Parathyroid adenoma (tissue), 2 donors: ENCODE data around the gene IPCEF1.

Experiments
- H2AFZ ChIP-seq: fragments of 300-600 bp; sonication (generic); one replicate; pipeline ENCODE4 v1.7.0; 2017; ENCODE audit warnings: antibody characterized with exemption, mild to moderate bottlenecking
- H3K27ac ChIP-seq: fragments of 300-600 bp; sonication (generic); one replicate; pipeline ENCODE4 v1.7.0; 2017
- H3K27me3 ChIP-seq: fragments of 300-600 bp; sonication (generic); one replicate; pipeline ENCODE4 v1.7.0; 2017; ENCODE audit warnings: low read length; ENCODE audit not compliant: control insufficient read depth, insufficient read depth
- H3K36me3 ChIP-seq: fragments of 300-600 bp; sonication (generic); one replicate; pipeline ENCODE4 v1.7.0; 2017; ENCODE audit warnings: low read length; ENCODE audit not compliant: control insufficient read depth, insufficient read depth
- H3K4me1 ChIP-seq: fragments of 300-600 bp; sonication (generic); one replicate; pipeline ENCODE4 v1.7.0; 2017; ENCODE audit warnings: control low read depth
- H3K4me2 ChIP-seq: fragments of 300-600 bp; sonication (generic); one replicate; pipeline ENCODE4 v1.7.0; 2017; ENCODE audit warnings: low read length
- H3K4me3 ChIP-seq: fragments of 300-600 bp; sonication (generic); one replicate; pipeline ENCODE4 v1.7.0; 2017; ENCODE audit warnings: low read depth, low read length
- H3K79me2 ChIP-seq: fragments of 300-600 bp; sonication (generic); one replicate; pipeline ENCODE4 v1.7.0; 2017; ENCODE audit warnings: control low read depth
- H3K9ac ChIP-seq: fragments of 300-600 bp; sonication (generic); one replicate; pipeline ENCODE4 v1.7.0; 2017; ENCODE audit warnings: mild to moderate bottlenecking
- H3K9me3 ChIP-seq: fragments of 300-600 bp; sonication (generic); one replicate; pipeline ENCODE4 v1.7.0; 2017; ENCODE audit warnings: low read length; ENCODE audit not compliant: control insufficient read depth
- CTCF ChIP-seq: fragments of 300-600 bp; sonication (generic); IDR thresholded peaks from one replicate; pipeline ENCODE4 v1.7.0; 2017; ENCODE audit warnings: antibody characterized with exemption, mild to moderate bottlenecking
- donor health status: primary hyperparathyroidism.

IPCEF1 gene

GRCh38 chr6:154360476-154360875, 3.9 kb upstream of the IPCEF1 start:
- Histone ChIP-seq H3K27me3 (no peaks in the 10 kb centered on the region), H3K4me3 (no peak overlapping the region), H3K36me3 (no peaks in the 10 kb centered on the region), H3K4me2 (no peak overlapping the region), H3K9me3 (no peaks in the 10 kb centered on the region), H3K9ac (no peak overlapping the region), H2AFZ (no peak overlapping the region), H3K4me1 (no peaks in the 10 kb centered on the region), H3K27ac (no peak overlapping the region), H3K79me2 (no peaks in the 10 kb centered on the region)
- no peak for TF ChIP-seq CTCF

- no peak overlapping the region for H2AFZ ChIP-seq
- no peak overlapping the region for H3K27ac ChIP-seq
- no peaks in the 10 kb centered on the region for H3K36me3 ChIP-seq
- H3K79me2 ChIP-seq: no peaks in the 10 kb centered on the region
- no peak overlapping the region for H3K4me2 ChIP-seq
- H3K9ac ChIP-seq: no peak overlapping the region
- H3K9me3 ChIP-seq: no peaks in the 10 kb centered on the region
- no peak for TF ChIP-seq CTCF
- no peak overlapping the region for H3K4me3 ChIP-seq
- no peaks in the 10 kb centered on the region for H3K4me1 ChIP-seq
- H3K27me3 ChIP-seq: no peaks in the 10 kb centered on the region
Measured at GRCh38 chr6:154359679-154360078, 3.1 kb upstream of the IPCEF1 start.

- Histone ChIP-seq H3K9ac (no peak overlapping the region), H3K9me3 (no peaks in the 10 kb centered on the region), H2AFZ (no peak overlapping the region), H3K4me1 (no peaks in the 10 kb centered on the region), H3K27ac (no peak overlapping the region), H3K36me3 (no peaks in the 10 kb centered on the region), H3K27me3 (no peaks in the 10 kb centered on the region), H3K4me3 (no peak overlapping the region), H3K4me2 (no peak overlapping the region), H3K79me2 (no peaks in the 10 kb centered on the region)
- no peak for TF ChIP-seq CTCF
Measured at GRCh38 chr6:154359161-154359574, 2.6 kb upstream of the IPCEF1 start.

- H3K4me3 ChIP-seq: no peak overlapping the region
Measured at GRCh38 chr6:154358019-154358545, 1.5 kb upstream of the IPCEF1 start.

More at GRCh38 chr6:154358019-154358545, 1.5 kb upstream of the IPCEF1 start:
- no peaks in the 10 kb centered on the region for H3K27me3 ChIP-seq
- no peak for TF ChIP-seq CTCF
- H3K4me2 ChIP-seq: no peak overlapping the region
- no peaks in the 10 kb centered on the region for H3K79me2 ChIP-seq
- no peak overlapping the region for H3K27ac ChIP-seq
- no peaks in the 10 kb centered on the region for H3K9me3 ChIP-seq
- no peaks in the 10 kb centered on the region for H3K4me1 ChIP-seq
- no peaks in the 10 kb centered on the region for H3K36me3 ChIP-seq
- no peak overlapping the region for H3K9ac ChIP-seq
- no peak overlapping the region for H2AFZ ChIP-seq
